Measurements from ENCODE around the gene PNN.
"Not testable (repeated sequence)": the region's sequence is repeated elsewhere in the genome, so short reads cannot be mapped to it uniquely, and the experiment has no call there.

The PNN gene

GRCh38 chr14:39229601-39230110 is 54.6 kb downstream of the PNN start:
- no peak for DNase-seq

DNA sequence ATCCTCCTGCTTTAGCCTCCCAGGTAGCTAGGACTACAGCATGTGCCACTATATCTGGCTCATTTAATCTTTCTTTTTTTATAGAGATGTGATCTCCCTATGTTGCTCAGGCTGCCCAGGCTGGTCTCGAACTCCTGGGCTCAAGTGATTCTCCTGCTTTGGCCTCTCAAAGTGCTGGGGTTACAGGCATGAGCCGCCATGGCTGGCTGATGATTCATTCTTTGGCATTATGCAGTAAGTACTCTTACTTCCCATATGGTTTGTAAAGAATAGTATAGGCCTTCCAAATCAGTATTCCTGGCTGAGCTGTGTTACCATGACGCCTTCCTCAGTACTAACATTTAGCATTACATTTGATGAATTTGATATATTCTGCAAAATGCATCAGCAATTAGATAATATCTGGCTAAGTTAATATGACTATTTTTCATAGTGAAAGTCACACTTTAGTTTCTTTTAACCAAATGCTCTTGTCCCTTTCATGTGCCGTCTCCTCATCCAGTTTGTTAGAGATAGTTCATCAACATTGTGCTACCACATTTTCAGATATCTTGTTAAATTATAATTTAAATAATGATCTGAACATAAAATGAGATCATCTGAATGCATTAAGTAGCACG is 55.5 kb downstream of the PNN start:
- DNase-seq = no peak

GRCh38 chr14:39231751-39232553 is 56.9 kb downstream of the PNN start:
- not testable (repeated sequence) for DNase-seq

Data from NCI-H2227 treated with DMSO at 0.1 percent for 48 hours (cell line).